ENCODE results near the gene DSCAML1. TPM values are rescaled to one million over a fixed set of nuclear protein-coding genes. Genes with fewer than 3 reads are reported as not detected.

Gene DSCAML1
- total RNA-seq, 1 donor from 2014 or later, result not detected

DNA sequence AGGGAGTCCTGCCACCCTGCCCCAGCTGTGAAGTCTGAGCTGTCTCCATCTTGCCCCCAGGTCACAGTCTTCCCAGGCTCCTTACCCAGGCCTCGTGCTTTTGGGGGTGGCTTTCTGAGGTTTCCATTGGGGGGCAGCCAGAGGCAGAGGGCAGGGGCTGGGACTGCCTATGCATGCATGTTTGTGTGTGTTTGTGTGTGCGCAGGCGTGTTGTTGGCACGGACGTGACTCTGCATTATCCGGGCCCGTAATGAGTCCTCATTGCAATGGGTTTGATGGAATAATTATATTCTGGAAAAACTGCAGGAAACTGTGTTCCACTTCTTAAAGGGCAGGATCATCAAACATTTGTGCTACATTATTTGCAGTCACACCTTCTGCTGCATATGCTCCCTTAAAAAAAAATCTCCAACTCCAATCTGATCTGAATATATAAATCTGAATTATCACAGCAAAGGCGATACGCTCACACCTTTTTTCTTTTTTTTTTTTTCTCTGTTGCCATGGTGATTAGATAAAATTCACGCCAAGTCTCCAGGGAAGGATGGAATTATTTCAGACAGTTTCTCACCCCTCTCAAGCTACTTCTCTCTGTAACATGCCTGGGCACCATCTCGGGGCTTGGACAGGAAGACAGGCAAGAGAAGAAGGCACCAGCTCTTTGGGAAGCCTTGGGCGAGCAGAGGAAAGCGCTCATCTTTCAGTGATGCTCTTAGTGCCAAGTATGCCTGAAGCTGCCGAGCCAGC lies 45.9 kb downstream of the DSCAML1 start:
- no peak for ATAC-seq

DNA sequence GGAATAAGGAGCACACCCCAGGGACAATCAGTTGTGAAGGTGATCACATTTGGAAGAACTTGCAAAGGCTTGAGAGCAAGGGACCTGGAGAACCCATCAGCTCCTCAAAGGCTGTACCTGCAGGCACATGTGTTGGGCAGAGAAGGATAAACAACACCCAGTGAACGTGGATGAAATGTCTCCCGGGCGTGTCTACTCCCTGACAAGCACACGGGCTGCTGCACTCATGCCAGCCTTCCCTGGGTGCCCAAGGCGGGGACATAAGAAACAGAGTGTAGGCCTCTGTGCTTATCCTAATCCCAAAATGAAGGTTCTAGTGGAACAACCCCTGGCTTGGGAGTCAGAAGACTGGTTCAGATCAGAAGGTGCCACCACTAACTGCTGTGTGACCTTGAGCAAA lies 46.7 kb downstream of the DSCAML1 start:
- no peak for ATAC-seq

DNA sequence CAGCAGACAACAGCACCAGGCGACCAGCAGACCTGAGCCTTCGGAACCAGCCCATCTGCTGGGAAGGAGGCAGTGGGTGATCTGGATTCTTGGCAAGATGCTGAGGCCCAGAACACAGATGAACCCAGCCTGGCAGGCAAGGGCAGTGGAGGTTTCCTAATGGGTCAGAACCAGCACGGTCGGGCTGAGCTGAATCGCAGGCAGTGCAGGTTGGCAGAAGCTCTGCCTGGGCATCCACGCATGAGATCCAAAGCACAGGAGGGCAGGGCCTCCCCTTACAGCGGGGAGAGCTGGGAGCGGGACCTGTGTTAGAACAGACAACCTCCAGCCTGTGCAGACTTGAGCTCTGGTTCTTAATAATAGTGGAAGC lies 47.5 kb downstream of the DSCAML1 start:
- no peak for ATAC-seq

DNA sequence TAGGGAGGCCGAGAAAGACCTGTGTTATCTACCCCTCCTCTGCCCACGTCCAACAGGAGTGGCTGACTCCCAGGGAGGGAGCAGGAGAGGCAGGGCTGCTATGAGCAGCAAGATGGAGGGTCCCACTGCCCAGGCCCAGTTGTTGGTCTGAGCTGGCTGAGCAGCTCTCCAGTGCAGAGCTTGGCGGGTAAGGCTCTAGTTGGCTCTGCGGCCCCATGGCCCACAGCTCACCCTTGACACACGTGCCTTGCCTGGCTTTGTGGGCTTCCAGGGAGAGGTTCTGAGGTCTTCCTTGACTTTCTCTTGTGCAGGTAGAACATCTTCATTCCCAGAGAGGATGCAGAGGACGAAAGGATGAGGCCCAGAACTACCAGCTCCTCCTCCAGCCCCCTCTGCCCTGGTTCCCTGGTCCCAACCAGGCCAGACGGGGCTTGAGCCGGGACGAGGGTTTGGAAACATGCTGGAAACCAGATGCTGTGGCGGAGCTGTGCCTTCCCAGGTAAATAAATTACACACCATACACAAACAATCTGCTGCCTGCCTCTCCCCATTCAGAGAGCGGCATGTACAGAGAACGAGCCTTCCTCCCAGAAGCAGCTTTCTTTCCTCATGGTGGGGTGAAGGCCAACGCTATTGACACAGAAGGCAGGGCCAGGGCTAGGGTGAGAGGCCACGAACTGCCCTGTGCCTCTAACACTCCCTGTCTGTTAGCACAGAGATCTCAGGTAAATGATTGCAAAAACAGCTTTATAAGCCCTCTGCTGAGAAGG lies 48.1 kb downstream of the DSCAML1 start:
- ATAC-seq, result no peak

DNA sequence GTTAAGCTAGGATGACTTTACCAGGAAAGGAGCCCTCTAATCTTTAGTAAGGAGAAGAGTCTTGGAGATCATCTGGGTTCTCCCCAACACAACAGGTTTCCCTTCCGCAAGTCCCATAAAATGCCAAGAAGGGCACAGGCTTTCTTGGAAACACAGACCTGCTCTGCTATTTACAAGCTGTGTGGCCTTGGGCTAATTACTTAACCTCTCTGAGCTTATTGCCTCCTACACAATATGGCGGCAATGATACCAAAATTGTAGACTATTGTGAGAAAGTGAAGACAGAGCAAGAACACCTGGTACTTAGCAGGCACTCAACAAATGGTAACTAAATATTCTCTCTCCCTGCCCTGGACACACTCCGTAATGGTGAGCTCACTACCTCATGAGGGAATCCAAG lies 49.1 kb downstream of the DSCAML1 start:
- ATAC-seq, result no peak

DNA sequence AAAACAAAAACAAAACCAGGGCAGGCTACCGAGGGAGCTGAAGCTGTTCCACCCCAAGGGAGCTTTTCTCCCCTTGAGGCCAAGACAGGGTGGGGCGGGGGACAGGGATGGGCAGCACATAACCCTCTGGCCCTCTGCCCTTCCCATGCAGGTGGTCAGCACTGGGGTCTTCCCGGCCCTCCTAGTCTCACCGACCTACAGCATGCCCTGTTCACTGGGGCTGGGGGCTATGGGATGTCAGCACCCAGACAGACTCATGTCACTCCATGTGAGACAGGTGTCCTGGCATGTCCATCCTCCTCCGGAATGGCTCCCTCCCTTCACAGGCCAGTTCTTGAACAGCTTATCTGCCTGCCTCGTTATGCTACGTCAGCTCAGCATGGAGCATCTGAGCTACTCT lies 51.7 kb downstream of the DSCAML1 start:
- ATAC-seq, result no peak

DNA sequence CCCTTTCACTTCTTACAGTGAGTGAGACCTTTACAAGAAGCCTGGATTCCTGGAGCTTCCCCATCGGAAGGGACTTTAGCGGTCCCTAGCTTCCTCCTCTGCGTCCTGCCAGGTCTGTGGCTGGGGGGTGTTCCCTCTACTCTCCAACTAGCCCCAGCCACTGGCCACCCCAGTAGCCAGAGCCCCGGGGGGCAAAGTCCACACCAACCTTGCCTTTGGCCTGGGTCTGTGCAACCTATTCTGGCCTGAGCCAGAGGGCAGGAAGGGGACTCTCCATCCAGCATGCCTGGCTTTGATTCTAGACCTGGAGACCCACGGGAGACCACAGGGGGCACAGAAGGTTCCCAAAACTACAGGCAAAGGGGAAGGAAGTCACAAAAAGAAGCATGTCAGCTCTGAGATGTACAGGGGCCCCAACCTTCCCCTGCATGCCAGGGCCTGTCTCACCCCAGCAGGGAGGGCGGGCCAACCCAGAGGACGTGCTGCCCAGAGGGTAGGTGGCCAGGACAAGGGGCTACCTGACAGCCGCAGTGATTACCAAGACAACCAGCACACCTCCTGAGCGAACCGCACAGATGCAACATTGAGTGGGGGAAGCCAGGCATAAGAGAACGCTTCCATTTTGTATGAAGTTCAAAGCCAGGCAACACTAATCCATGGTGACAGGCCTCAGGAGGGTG lies 52.4 kb downstream of the DSCAML1 start:
- no peak for ATAC-seq

DNA sequence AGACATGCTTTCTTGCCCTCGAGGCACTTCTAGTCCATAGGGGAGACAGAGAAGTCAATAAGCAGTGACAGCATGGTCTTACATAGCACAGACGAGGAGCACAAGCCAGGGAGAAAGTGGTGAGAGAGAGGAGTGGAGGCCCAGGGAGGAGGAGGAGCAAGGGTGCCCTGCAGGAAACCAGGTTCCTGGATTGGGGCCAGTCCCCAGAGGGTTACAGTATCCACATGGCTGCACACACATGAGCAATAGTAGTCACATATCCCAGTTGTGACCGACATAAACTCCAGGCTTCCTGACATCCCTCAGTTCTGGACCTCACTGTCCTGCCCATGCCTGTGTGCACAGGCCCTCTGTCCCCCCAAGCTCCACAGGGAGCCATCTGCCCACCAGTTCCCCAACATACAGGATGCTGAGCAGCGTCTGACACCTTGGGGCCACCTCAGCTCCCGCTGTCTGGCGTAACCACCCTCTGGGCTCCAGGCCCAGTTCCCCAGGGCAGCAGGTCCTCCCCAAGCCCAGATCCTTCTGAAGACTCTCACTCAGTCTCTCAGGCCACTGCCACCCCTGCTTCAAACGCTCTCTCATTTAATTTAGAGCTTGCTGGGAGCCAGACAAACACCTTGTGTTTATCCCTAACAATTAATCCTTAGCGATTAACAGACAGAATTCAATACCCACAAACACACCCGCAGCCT lies 53.7 kb downstream of the DSCAML1 start:
- ATAC-seq, result no peak

DNA sequence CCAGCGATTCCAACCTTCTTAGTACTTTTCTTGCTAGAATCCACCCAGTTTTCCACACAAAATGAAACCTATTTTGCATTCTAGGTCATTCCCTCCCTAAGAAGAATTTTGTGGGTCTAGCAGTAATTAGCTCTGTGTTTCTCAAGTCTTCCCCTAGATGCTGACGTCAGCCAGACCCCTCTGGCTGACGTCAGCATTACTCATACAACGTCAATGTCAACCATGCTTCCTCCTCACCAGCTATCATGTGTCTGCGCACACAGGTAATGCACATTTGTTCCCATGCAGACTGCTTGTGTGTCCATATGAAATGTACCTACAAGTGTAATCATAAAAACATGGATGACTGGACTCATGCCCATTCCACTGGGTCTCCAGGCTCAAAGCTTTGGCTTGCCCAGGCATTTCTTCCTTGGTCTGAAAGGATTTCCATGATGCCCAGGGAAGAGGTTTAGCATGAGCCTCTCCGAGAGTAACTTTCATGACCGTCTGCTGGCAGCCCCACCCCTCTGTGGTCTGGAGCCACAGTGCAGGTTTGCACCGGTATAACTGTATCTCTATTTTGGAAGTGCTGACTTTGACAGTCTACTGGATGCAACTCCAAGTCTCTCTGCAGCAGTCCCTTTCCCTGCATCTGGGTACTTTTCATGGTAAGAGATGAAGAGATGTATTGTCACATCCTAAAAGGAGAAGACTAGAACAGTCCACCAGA lies 58.6 kb downstream of the DSCAML1 start:
- ATAC-seq, result no peak

DNA sequence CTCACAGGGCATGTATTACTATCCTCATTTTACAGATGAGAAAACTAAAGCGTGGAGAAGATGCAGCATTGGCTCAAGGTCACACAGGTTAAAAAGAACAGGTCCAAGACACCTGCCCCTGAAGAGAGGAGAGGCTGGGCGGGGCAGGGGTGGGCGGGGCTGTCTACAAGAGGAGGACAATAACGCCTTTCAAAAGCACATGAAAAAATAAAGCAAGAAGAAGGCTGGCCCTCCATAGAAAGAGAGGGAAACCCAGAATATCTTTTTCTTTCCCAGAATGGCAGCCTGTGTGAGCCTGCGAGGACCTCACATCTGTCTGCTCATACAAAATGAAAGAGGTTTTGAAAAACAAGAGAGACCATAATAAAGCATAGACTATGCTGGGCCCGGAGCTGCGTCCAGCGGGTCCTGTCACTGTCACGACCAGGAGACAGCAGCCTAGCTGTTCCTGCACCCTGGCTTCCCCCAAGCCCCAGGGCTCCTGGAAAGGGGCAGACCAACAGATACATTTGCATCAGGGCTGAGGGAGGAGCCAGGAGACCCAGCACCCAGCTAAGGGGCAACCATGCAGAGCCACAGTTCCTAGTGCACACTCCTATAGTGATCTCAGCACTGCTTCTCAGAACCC lies 61.6 kb downstream of the DSCAML1 start:
- no peak for ATAC-seq

DNA sequence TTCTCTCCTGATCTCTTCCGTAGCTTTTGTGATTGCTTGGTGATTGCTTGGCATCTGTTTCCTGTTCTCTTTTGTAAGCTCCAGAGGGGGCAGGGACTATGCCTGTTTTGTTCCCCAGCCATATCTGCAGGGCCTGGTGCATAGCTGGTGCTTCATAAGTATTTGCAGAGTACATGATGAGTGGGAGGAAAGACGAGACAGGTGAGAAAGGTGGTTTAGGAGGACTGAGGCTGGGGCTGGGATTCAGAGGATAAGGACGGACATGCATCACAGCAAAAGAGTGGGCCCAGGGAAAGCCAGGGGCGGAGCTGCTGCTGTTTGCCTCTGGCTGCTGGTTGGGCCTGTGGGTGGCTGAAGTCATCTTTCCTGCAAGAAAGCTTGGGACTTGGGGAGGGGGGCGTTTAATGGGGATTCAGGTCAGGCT lies 62.4 kb downstream of the DSCAML1 start:
- ATAC-seq, result no peak

DNA sequence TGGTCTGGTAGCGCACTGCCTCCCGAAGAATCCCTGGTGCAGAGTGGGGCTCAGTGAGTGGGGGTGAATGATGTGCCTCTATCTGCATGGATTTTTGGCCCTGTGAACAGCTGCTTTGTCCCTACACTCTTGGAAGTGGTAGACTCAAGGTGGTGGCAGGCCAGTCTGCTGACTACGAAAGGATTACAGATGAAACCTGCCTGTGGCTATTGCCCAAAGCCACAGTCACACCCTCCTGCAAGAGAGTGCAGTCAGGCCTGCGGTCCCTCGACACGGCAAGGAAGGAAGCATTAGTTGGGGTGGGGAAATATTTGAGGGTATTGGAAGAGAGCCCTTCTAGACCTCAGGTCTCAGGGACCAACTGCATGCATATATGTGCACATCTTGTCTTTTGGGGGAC lies 63.7 kb downstream of the DSCAML1 start:
- no peak for ATAC-seq

DNA sequence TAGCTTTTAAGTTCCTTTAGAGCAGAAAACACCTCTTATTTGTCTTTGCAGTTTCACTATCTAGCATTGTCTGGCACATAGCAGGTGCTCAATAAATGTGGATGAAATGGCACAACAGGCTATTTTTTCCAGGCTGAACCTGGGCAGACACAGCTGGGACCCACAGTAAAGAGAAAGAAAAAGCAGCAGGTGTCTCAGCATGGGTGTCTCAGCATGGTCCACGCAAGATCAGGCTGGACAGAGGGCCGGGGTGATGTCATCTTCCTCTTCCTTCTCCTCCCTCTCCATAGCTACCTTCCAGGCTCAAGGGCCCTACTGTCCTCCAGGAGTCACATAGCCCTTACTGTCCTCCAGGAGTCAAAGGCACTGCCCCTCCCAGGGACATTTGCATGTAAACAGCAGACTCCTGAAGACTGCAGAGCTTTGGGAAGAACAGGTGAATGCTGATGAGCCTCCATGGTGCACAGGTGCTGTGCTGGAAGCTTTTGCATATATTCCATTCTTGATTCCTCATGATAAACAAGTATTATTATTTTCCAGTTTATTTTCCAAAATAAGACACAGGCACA lies 65.2 kb downstream of the DSCAML1 start:
- ATAC-seq, result no peak

DNA sequence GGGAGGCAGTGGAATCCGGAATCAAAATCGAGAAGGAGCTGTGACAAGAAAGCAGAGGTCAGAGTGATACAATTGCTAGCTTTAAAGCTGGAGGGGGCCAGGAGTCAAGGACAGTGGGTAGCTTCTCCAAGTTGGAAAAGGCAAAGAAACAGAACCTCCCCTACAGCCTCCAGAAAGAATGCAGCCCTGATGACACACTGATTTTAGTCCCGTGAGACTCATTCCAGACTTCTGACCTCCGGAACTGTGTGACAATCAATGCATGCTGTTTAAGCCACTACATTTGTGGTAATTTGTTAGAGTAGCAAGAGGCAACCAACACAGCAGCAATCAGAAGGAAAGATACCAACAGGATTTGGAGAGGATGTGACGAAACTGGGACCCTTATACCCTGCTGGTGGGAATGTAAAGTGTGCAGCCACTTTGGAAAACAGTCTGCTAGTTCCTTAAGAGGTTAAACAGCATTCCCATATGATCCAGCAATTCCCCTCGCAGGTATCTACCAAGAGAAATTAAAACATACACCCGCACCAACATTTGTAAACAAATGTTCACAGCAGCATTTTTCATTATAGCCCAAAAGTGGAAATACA lies 66.7 kb downstream of the DSCAML1 start:
- ATAC-seq, result no peak

DNA sequence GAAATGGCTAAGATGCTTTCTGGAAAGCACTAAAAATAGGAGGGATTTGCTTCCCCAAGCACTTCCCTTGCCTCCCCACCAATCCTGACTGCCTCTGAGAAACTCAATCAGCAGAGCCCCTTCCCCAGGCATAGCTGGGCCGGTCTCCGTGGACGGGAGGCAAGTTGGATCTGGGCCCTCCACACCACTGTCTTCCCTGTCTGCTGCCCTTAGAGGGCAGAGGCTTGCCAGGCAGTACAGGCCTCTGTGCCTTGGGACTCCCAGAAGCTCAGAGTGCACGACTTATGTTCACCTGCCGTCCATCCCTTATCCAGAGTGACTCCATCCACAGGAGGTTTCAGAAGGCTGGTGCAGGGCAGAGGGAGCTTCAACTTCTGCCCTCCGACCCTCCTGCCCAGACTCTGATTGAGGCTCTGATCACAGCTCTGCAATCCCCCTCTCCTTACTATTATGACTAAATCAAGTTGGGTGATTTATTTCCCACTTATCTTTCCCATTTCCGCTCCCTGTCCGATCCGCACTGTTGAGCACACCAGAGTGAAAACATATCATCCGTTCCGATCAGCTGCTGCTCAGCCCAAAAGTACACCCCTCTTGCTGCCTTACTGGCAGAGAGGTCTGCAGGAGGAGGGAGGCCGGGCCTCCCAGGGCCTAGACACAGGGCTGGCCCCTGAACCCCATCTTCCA lies 71.8 kb downstream of the DSCAML1 start:
- no peak for ATAC-seq

DNA sequence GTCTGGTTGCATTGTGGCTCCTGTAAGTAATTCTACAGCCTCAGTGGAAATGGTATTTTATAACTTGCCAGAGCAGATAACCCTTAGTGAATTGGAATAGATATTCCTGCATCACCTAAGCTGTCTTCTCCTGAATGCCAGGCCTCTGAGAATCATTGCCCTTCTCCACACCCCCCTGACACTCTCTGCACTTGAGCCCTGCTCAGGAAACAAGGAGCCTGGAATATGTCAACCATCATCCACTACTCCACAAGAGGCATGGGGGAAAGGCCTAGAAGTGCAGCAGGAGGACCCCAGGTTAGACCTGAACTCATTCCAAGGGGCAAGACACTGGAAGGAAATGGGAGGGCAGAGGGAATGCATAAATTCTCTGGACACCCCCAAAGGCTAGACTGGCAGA lies 72.4 kb downstream of the DSCAML1 start:
- ATAC-seq, result no peak

DNA sequence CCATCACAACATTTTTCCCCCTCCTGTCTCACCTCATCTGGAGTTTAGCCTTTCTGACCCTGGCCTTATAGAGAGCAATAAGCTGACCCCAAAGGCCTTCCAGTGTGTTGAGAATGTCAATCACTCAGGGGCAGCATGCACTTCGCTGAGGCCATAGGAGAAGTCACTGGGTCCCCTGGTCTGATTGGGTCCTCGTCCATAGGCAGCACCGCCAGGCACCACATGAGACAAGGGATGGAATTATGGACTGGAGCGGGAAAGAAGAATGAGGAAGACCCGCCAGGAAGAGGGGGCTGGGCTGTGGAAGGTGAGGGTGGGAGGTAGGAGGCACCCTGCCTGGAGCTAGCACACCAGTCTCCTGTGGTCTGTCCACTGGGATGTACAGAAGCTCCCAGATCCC lies 72.9 kb downstream of the DSCAML1 start:
- no peak for ATAC-seq

DNA sequence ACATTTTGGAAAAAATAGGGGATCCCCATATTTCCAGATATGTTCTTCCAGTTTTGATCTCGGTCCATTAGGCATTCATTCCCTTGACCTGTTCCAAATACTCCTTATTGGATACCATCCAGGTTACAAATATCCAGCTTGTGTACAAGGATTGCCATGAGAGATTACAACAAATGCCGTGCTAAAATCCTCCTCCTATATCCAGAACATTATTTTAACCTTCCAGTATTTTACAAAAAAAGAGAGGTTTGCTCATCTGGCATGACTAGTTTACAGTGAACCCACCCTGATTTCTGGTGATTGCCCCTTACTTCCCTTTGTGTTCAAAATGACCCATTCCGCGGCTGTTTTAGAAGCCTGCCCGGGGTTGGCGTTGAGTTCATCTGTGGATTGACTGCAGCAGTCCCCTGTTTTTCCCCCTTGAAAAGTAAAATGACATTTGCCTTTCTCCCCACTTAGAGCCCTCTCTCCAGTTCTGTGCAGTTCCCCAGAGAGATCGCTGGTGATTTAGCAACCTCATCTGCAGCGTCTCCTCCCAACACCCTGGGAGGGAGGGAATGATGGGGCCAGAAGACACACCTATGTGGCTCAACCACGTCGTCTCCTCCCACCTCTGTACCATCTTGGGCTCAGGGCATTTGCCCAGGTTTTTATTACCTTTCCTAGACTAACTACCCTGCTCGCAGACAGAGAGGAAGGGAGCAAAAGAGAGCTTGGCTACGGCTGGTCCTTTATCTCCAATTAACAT lies 73.6 kb downstream of the DSCAML1 start:
- ATAC-seq, result no peak

DNA sequence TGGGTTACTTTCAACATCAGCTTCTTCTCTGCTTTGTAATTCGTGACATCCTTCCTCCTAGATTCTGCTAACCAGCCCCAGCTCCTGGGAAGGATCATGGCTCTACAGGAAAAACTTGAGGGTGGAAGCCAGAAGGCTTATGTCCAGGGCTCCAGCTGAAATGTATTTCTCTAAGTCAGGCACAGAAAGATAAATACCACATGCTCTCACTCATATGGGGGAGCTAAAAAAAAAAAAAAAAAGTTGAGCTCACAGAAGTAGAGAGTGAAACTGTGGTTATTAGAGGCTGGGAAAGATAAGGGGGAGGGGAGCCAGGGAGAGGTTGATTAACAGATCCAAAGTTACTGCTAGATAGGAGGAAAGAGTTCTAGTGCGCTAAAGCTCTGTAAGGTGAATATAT lies 74.9 kb downstream of the DSCAML1 start:
- ATAC-seq, result no peak

DNA sequence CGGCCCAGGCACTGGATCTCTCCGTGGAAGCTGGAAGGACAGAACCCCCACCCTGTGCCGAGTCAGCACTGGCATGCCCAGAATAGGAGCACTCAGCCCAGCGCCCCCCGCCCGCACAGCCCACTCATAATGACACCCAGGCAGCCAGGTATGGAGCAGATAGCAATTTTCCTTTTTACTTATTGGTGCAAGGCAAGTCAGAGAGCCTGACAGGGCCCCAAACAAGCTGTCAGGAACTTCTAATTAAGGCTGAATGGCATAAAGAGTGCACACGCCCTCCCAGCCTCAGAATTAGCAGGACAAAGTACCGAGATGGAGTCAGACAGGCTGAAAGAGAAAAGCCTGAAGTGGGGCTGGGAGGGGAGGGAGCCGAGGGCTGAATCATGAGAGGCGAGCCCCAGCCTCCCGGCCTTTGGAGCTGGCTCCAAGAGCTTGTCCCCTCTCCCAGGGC lies 76.9 kb downstream of the DSCAML1 start:
- ATAC-seq, result no peak

Data from esophagus mucosa (tissue), 1 donor.